Fibroblast of skin of scalp (primary cell): Measurements from ENCODE around the gene MYLK2. TPM values are rescaled to one million over a fixed set of nuclear protein-coding genes. Genes with fewer than 3 reads are reported as not detected.
"Not testable (repeated sequence)": the region's sequence is repeated elsewhere in the genome, so short reads cannot be mapped to it uniquely, and the experiment has no call there.

Experiments used
- DNase-seq: peaks from one replicate; pipeline ENCODE4 v3.0.0-alpha.2; 2013
- polyA plus RNA-seq, 2 experiments: library from polyadenylated mRNA; unstranded; fragments of 120-200 nt; gene quantifications; one replicate each; pipeline ENCODE4 v1.2.1, GENCODE V29; 2013; ENCODE audit not compliant: insufficient read length in 2 of 2

The MYLK2 gene
- polyA plus RNA-seq (2013, experiment 1 of 2; ENCODE audit: insufficient read length): 0.57 TPM
- 1.7 TPM for polyA plus RNA-seq (2013, experiment 2 of 2; ENCODE audit: insufficient read length)

DNA sequence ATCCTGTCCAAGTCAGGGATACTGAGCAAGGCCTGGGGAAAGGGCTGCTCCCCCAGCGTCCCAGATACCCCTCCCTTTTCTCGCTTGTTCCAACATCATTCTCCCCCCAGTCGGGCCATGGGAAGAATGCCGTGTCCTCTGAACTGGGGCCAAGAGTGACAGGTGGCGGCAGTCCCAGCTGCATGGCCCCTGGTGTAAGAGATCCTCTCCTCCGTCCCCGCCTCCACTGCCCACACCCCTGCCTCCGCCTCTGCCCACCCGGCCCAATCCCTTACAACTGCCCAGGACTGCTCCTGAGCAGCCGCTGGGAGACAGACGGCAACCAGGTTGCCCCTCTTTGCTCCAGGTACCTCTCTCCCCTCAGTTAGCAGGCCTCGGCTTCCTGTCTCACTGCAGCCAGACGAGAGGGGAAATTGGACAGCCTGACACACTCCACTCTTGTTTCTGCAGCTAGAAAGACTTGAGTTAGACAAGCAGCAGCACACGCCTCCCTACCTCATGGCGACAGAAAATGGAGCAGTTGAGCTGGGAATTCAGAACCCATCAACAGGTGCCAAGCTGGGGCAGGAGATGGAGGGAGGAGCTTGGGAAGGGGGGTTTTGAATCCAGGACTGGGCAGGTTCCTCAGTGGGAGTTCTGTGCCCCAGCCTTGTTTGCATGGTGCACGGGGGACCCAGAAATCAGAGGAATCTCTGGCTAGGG is at the start of gene MYLK2:
Gene MYLK2 (plus strand): TSS at position 274 of the 702 bp plus-strand sequence. CDS start 225 bp downstream, at position 499.
- DNase-seq: no peak

DNA sequence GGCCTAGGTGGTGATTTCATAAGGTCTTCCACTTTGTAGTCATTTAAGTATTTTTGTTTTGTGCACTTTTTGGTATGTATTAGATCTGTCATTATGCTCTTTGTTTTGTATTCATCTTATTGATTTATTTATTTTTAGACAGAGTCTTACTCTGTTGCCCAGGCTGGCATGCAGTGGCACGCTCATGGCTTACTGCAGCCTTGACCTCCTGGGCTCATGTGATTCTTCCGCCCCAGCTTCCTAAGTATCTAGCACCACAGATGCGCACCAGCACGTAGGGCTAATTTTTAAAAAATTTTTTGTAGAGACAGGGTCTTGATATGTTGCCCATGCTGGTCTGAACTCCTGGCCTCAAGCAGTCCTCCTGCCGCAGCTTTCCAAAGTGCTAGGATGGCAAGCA is 49.5 kb upstream of the MYLK2 start:
- DNase-seq: no peak

DNA sequence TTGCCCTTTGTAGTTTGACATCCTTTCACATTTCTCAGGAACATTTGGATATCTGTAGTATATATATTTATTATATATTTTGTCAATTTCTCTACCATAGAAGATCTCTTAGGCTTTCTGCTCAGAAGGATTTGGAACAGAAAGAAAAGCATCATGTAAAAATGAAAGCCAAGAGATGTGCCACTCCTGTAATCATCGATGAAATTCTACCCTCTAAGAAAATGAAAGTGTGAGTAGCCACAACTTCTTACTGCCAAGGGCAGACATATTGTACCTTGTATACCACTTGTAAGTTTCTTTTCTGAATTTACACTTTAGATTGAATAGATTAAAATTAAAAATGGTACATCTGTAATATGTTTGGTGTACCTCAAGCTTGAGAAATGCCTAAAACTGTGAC is 48.9 kb upstream of the MYLK2 start:
- DNase-seq: no peak

DNA sequence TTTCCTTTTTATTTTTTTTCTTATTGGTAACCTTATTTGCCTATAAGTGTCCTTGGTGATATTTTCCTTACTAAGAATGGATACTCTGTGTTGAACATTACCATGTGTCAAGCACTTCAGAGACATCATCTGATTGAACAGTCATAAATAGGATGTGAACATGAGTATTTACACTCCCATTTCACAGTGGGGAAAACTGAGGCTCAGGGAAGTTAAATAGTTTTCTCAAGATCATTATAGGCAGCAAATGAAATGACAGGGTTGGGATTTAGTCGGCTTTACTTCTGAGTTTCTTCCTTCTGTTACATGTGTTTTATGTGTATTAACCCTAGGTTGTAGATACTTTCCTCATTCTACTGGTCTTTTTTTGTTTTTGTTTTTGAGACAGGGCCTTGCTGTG is 44.7 kb upstream of the MYLK2 start:
- DNase-seq: no peak

DNA sequence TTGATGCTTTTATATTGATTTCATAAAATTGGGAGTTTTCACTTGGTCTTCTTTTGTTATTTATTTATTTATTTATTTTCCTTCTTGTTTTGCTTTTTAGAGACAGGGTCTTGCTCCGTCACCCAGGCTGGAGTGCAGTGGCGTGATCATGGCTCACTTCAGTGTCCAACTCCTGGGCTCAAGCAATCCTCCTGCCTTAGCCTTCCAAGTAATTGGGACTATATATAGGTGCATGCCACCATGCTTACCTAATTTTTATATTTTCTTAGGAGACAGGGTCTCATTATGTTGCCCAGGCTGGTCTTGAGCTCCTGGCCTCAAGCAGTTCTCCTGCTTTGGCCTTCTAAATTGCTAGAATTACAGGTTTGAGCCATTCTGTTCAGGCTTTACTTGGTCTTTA is 38.3 kb upstream of the MYLK2 start:
- no peak for DNase-seq

DNA sequence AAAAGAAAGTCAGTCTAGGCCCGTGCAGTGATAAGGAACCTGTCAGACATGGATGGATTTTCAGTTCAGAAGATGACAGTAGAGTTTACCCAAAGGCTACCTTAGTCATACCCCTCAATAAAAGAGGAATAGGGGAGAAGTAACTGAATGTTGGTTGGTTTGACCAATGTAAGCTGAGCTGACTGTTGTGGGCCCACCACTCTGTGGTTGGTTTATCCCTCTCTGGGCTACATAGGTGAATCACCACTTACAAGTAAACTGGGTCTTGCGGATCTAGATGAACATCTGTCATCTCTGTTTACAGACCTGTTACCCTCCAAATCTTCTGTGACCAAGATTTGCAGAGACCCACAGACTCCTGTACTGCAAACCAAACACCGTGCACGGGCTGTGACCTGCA is 37.2 kb upstream of the MYLK2 start:
- no peak for DNase-seq

DNA sequence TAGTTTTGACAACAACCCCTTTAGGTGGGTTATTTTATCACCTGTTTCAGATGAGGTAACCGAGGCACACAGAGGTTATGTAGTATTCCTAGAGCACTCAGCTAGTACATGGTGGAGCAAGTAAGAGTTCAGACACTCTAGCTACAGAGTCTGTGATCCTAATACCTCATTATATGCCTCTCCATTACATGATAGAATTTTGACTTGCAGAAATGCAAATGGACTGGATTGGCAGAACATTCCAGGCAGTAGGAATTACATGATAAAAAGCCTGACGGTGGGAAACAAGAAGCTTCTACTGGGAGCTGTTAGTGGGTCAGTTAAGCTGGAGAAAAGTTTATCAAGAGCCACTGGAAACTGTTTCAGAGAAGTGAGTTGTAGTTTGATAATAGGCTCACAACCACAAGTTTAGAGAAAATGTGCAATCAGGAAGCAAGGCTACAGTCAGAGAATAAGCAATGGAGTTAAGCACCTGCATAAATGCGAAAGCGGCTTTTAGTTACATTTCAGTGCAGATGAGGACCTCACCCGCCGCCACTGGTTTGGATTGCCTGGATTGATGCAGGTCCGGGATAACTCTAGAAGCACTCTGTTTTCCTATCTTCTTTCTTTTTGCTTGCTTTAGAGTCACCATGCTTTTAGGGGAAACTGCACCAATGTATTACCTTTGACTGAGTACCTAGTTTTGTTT is 34.7 kb upstream of the MYLK2 start:
- DNase-seq: no peak

DNA sequence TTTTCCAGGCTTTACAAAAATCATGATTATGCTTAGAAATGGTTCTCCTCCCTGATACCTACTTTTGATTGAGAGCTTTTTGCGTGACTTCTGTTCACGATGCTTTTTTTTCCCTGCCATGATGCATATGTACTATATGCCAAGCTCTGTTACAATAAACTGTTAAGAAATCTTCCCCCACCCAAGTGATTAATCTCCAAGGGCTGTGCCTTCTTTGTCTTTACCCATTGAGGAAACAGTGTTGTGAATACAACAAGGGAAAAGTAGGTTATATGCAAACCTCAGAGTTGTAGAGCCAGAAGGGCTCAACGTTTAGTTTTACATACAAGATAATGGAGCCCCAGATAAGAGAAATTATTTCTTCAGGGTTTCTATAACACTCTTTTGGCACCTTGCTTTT is 34.1 kb upstream of the MYLK2 start:
- no peak for DNase-seq

DNA sequence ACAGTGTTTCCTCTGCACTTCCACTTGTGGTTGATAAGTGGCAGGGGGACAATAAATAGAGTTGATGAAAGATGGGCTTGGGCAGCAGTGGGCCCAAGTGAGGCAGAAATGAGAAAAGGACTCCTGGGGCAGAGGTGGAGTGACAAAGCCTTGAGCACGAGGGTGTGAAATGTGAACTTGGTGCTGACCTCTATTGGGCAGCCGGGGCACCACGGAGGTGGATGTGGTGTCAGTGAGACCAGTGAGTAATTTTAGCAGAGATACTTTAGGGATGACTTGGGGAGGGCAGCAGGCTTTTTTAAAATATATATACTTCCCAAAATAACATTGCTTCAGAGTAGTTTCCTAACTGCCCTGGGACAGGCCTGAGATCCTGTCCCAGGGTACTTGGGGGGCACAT is 30.6 kb upstream of the MYLK2 start:
- DNase-seq: peak; percentile 33

DNA sequence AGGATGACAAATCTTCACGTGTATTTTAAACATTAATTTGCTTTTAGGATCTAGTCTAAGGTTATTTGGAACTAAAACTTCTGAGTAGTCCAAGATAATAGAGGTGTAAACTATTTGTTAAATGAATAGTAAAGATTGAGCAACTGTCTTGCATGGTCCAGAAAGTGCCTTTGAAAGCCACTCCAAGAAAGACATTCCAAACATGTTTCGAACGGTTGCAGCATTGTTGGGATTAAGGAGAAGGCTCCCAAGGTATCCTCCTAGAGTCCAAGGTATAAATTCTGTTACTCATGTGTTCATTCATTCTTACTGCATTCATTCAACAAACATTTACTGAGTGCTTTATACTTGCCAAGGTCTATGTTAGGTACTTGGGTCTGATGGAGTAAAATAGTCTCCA is 28.8 kb upstream of the MYLK2 start:
- DNase-seq: no peak

DNA sequence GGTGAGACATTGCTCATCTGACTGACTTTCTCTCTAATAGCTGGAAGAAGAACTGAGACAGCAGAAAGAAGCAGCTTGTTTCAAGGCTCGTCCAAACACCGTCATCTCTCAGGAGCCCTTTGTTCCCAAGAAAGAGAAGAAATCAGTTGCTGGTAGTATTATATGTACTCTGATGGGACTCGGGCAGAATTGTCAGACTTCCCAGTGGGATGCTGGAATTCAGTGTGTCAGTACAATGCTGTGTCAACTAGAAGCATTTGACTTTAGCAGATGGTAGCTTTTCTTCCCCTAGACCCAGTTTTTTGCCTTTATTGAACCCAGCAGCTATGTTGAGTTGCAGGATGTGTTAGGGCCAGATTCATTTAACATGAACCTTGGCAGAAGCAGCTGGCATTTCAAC is 21.8 kb upstream of the MYLK2 start:
- no peak for DNase-seq

DNA sequence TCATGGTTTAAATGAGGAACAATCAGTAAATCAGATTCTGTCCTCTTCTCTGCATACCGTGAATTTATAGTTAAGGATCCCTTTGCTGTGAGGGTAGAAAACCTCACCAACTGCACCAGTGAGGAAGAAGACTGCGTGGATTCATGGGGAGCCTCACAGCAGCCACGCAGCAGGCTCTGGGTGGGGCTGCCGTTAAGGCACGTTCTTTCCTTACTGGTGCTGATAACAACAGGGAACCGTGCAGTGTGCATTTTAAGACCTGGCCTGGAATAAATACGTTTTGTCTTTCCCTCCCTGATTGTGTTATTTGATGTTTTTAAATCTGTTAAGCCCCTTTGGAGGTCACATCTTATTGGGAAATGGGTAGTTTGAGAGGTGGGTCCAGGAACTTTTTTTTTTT is 17.6 kb upstream of the MYLK2 start:
- DNase-seq: no peak

DNA sequence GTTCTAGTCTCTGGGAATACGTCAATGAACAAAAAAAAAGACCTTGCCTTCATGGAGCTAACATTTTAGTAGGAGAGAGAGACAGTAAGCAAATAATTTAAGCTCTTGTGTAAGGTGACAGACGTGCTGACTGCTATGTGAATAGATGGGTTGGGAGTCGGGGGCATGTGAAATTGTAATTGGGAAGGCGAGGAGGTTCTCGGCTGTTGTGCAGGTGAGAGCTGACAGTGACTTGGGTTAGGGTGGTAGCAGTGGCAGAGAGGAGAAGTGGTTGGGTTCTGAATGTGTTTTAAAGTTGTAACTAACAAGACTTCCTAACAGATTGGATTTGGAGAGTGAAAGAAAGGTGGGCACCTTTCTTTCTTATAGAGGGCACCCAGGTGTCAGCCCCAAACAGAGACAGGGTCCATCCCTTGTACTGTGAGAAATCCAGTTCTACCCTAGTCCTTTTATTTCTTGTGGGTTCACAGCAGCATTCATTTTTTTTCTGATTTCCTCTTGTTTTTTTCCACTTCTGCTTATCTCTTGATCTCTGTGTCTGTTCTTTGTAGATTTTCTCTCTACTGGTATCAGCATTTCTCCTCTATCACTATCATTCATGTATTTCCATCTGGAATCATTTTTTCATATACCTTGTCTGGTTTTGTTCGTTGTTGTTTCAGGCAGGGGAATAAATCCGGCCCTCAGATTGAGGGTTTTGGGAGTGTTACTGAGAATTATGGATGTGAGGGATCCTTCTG is 15.4 kb upstream of the MYLK2 start:
- DNase-seq: no peak

DNA sequence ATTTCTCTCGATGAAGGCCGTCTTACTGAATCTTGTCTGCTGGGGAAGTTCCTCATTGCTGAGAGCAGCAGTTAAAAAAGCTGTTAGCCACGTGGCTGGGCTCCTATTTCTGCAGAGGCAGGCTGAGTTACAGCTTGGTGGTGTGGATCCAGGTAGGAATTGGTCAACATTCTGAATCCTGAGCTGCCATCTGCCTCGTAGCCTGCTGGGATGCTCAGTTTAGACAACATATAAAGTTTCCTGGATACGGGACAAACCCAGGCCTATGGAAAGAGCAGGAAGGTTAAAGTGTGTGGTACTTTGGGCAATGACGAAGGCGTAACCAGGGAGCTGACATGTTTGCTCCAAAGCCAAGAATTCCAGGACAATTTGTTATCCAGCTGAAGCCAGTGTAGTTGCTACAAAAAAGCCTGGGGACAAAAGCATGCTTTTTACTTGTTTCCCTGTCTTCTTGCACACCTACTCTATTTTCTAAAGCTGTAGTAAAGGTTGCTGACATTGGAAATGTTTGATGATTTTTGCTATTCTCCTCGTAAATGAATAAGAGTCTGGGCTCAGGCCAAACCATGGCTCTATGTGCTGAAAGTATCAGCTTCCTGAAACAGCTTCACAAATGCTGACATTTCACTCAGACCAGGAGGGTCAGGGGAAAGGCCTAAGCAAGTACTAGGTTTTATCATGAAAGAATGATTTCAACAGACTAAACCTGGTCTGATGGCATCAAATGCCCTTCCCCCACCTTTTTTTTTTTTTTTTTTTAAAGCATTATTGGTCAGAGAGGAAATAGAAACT is 12.4 kb upstream of the MYLK2 start:
- no peak for DNase-seq

DNA sequence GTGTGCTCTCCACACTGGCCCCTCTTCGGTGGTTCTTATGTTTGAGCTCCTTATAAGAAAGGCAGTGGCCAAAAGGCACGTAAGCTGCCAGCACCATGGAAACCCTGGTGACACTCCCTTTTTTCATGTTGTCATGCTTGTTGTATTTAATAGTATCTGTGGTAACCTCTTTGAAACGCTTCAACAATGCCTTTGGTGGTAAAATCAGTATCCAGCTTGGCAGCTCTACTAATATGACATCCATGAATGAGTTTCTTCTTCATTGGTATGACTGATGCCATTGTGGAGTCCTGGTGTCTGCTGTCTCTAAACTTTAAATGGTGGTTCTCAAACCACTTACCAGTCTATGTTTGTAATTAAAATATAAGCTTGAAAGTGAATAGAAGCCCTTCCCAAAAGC is 10.7 kb upstream of the MYLK2 start:
- no peak for DNase-seq

DNA sequence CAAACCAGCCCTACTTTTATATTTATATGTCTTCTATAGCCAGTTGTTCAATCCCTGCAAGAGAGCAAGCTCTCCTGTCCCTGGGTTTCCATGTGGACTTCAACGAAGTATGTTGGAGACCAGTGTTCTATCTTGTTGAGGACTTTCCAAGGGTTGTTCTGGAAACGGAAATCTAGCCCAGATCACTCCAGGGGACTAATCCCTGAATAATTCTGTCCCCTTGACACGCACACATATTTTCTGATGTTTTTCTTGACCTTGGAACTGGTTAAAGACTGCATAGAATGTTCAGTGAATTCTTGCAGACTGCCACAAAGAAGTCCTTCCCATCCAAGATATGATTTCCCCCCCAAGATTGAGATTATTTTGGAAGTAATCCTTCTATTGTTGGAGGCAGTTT is 9.5 kb upstream of the MYLK2 start:
- DNase-seq: peak; percentile 80

DNA sequence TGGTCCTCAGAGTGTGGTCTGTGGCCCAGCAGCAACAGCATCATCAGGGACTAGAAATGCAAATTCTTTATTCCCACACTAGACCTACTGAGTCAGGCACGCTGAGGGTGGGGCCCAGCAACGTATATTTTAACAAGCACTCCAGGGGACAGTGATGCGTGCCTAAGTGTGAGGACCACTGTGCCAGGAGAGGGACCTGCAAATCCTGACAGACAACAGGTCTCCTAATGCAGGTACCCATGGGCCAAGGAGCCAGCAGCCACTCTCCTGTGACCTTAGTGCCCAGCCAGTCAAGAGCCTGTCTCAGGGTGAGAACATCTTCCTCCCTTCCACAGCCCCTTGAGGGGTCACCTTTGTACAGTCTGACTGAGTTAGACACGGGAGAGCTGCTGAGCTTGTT is 8.0 kb upstream of the MYLK2 start:
- no peak for DNase-seq

DNA sequence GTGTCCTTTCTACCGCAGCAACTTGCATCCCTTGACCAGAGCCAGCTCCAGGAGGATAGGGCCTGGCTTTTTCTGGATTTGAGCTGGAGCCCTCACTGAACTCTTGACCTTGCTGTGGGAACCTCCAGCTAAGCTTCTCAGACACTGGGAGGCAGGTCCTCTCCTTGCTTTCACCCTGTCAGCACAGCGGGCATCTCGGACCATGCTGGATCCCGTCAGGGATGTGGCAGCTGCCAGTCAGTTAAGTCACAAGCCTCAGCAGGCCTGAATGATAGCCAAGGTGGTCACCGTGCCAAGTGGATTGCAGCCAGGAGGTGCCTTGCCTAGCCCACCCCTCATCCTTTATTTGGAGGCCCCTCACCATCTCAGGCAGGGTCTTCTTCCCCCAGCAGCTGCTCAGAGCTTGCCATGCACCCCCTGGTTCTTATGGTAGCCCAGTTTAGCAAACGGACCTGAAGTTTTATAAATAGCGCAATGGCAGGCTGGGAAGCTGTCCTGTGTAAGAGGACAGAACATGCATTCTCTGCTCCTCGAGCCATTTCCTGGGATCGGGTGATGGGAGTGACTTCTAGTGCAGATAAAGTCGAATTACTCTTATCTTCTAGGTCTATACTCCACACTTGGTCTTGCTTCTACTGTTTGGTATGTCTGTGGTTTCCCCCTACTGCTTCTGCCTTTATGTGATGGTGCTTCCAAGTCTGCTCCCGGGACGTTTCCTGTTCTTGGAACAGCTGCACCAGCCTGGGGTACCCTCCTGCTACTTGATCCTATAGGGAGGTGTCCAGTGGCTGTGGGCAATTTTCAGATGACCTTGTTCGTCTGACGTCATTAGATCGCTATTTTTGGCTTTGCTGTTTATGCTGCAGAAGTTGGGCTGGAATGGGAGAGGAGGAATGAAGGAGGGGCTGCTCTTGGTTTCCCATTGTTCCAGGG is 7.1 kb upstream of the MYLK2 start:
- DNase-seq: peak; percentile 75

DNA sequence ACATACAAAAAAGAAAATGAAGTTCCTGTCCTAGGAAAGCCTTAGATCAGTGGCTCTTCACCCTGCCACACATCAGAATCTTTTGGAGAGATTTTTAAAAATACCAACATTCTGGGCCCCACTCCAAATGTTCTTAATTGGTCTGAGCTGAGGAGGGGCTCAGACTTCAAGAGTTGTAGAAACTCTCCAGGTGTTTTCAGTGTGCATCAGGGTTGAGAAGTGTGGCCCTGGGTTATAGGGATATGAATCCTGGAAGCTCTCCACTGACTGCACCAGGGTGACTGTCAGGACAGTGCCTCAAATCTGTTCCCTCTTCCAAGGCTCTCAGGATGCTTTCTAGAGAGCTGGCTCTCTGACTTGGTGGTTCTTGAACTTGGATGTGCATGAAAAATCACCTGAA is 5.5 kb upstream of the MYLK2 start:
- no peak for DNase-seq

DNA sequence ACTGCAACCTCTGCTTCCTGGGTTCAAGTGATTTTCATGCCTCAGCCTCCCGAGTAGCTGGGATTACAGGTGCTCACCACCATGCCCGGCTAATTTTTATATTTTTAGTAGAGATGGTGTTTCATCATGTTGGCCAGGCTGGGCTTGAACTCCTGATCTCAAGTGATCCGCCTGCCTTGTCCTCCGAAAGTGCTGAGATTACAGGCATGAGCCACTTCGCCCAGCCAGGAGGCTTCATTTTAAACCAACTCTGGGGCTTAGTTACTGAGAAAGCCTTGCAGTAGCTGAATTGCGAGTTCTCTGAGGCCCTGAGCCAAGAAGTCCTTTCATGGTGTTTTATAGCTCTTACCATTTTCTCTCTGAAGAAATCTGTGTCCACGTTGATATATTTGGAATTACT is 5.0 kb upstream of the MYLK2 start:
- not testable (repeated sequence) for DNase-seq

DNA sequence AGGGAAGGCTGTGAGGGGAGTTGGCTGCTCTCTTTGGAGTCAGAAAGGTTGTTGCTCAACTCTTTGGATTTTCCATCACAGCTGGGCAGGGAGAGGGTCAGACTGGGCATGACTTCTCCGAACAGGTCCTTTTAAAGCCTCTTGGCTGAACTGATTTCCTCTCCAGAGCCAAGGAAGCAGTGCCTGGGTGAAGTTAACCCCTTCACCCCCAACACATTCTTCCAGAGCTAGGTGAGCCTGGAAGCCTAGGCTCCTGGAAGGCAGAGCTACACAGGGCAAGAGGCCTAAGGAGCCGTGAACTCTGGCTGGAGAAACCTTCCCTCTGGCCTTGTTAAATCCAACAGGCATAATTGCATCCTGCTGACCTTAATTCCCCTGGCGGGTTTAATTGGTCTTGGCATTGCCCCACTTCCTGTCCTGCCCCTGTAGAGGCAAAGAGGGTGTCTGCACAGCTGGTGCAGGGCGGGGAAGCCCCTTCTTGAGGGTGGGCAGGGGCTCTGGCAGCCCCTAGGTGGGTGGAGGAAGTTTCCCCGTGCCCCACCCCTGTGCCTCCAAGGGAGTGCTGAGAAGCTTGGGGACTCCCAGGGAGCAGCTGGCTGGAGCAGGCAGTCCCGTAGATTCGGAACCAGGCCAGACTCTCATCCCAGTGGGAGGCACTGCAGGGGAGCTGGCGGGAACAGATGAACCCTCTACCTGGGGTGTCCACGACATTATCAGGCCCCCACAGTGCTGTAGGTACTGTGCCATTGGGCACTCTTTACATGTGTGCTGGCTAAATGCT is 3.6 kb upstream of the MYLK2 start:
- DNase-seq: no peak
